Effector CD4-positive, alpha-beta T cell (primary cell): Measurements from ENCODE around the gene PTPRD.
"Not testable (repeated sequence)": the region's sequence is repeated elsewhere in the genome, so short reads cannot be mapped to it uniquely, and the experiment has no call there.

ENCODE experiments used
- DNase-seq: peaks from one replicate; pipeline ENCODE4 v3.0.0-alpha.2; 2020

Gene PTPRD

DNA sequence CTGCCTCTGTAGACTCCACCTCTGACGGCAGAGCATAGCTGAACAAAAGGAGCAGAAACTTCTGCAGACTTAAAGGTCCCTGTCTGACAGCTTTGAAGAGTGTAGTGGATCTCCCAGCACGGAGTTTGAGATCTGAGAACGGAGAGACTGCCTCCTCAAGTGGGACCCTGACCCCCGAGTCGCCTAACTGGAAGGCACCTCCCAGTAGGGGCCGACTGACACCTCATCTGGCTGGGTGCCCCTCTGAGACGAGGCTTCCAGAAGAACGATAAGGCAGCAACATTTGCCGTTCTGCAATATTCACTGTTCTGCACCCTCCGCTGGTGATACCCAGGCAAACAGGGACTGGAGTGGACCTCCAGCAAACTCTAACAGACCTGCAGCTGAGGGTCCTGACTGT lies 1186.3 kb downstream of the PTPRD start:
- not testable (repeated sequence) for DNase-seq

GRCh38 chr9:9412241-9412640 lies 1200.6 kb downstream of the PTPRD start:
- no peak for DNase-seq

GRCh38 chr9:9410736-9411135 lies 1202.1 kb downstream of the PTPRD start:
- no peak for DNase-seq

DNA sequence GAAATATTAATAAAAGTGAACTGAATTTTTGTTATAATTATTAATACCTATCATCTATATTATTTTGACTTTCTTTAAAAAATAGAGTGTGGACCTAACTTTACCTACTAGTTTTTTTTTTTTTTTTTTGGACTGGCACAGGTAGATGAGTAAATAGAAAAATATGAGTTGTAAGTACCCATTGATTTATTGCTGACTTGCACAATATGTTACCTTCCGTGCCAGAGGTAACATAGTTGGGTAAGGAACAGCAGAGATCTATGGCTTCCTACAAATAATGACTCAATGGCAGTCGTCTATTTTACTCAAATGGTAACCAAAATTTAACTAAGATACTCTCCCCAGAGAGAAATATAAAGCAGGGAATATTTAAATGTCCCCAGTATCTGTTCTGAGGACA lies 1212.8 kb downstream of the PTPRD start:
- DNase-seq, result no peak

DNA sequence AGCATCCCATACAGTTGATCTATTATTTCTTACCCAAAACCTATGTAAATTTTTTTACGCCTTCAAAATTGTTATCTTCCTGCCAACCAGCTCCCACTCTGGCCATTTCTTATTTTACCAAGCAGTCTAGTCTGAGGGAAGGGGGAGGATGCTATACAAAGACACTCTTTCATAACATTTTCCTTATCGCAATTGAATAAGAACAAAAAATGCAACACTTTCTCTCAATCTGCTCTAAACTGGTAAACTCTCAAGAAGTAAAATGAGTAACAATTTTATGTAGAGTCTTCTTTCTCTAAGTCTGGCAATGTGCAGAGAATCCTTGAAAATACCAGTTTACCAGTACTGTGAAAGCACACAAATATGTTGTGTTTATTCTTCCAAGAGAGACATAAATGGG lies 1216.3 kb downstream of the PTPRD start:
- DNase-seq, result no peak

GRCh38 chr9:9395539-9395938 lies 1217.3 kb downstream of the PTPRD start:
- no peak for DNase-seq

DNA sequence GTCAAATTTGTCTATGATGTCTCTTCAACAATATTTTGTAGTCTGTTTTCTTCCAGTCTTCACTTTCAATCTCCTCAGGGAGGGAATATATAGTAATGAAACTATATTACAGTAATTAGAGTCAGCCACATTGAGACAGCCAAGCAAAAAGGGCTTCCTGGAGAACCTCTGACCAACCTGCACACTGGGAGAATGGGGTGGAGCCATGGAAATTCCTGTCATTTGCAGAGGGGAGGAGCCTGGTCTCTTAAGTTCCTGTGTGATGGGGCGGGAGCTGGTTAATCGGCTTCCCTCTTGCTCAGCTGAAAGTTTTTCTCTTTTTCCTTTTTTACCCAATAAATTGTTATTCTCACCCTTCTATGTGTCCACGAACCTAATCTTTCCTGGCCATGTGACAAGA lies 1220.0 kb downstream of the PTPRD start:
- no peak for DNase-seq

DNA sequence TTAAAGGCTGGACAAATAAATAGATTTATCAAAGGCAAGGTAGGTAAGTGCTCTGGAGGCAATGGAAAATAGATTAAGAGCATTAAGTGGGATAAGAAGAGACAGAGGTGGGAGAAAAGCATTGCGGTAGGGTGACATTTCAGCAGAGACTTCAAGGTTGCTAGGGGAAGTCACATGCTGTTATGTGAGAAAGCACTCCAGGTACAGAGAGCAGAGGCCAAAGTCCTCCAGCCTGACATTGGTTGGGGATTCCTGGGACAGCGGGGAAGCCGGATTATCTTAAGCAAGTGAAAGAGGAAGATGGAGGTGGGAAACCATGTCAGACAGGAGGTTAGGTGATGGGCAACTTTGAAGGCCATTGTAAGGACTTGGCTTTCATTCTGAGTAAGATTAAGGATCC lies 1222.9 kb downstream of the PTPRD start:
- DNase-seq, result no peak

DNA sequence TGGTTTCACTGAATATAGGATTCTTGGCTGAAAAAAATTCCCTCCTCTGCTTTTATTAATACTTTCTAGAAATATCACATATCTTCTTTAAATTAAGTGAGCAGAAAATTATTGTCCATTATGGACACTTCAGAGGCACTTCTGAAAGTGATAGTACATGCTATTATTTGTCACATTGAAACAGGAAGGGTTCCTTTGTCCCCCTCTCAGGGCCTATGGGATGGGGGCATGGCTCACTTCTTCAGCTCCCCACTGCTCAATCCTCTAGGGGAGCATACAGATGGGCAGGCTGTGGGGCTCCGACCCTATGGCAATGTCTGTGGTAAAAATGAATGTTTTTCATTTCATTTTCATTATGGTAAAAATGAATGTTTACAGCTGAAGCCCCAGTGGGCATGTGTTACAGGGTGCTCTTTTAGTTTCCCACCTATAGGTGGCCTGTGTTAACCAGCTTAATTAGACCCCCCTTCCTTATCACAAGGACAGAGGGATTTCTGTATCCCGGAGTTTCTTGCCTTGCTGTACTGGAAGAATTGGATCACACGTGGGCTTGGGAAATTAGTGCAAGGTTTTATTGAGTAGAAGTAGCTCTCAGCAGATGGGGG lies 1225.2 kb downstream of the PTPRD start:
- DNase-seq, result no peak

DNA sequence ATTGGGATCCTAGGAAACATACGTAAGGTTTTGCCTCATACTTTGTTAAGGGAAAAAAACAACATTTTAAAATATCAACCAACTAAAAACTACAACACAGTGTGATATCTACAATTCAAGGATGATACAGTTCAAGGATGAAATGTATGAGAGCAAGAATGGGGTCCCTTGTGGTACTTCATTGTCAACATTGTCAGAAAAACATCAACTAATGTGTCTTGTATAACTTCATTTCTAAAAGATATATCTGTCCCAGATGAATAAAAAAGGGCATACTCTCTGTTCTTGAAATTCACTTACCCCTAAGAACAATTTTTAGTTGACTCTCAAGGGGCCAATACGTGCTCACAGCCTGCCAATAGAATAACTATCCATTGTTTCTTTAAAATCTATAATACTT lies 1250.5 kb downstream of the PTPRD start:
- no peak for DNase-seq

GRCh38 chr9:9352877-9353481 lies 1259.8 kb downstream of the PTPRD start:
- no peak for DNase-seq

GRCh38 chr9:9341203-9341602 lies 1271.6 kb downstream of the PTPRD start:
- no peak for DNase-seq

GRCh38 chr9:9337129-9337528 lies 1275.7 kb downstream of the PTPRD start:
- no peak for DNase-seq

DNA sequence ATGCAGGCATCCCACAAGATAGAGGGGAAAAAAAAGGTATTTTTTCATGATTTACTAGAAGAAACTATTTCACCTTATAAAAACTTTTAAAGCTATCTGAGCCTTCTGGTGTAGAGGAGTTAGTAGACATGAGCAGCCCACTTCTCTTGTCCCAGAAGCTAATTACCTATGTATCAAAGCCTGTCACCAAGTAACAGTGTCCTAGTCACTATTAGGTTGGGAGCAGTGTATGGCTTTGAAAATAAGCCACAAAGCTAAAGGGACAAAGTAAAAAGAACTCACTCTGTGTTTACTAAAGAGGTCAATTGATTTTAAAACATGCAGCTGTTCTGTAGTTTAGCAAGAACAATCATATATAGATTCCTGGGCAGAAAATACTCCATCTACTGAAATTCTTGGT lies 1286.1 kb downstream of the PTPRD start:
- no peak for DNase-seq

DNA sequence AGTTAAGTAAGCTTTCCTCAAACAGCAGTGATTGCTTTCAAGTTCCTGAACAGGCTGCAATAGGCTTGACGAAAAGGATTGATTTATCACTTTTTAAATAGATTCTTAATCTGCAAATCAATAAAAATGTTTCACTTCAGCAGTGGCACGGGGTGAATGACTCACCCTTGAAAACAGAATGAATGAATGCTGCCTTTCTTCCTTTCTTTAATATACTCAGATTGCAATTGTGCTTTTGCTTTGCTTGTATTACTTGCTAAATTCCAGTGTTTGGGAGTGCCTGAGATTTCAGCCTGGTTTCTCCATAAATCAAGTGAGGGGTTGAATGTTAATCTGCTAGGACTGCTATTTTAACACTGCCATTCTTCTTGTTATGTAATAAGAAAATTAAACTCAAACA lies 1293.8 kb downstream of the PTPRD start:
- no peak for DNase-seq

- not testable (repeated sequence) for DNase-seq
These were observed 1302.1 kb downstream of the PTPRD start for GRCh38 chr9:9310743-9311142.

- DNase-seq, result no peak
These were observed 1307.2 kb downstream of the PTPRD start for GRCh38 chr9:9305600-9305999.

GRCh38 chr9:9299134-9299533 lies 1313.7 kb downstream of the PTPRD start:
- DNase-seq, result no peak

DNA sequence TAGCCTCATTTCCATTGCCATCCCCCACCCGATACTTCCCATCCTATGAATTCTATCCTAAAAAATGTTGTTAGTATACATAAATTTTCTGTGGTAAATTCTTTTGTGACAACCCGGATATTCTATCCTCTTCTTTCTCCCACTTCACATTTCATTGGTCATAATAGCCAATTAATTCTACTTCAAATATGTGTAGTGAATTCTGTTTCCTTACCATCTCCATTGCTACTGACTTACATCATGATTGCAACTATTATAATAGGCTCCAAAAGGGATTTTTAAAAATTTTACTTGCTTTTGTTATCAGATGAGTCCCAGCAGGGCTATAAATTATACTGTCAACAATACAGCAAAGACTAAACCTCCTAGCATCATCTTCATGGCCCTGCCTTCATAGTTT lies 1326.8 kb downstream of the PTPRD start:
- DNase-seq, result no peak

- no peak for DNase-seq
These were observed 1328.6 kb downstream of the PTPRD start for GRCh38 chr9:9284201-9284600.

DNA sequence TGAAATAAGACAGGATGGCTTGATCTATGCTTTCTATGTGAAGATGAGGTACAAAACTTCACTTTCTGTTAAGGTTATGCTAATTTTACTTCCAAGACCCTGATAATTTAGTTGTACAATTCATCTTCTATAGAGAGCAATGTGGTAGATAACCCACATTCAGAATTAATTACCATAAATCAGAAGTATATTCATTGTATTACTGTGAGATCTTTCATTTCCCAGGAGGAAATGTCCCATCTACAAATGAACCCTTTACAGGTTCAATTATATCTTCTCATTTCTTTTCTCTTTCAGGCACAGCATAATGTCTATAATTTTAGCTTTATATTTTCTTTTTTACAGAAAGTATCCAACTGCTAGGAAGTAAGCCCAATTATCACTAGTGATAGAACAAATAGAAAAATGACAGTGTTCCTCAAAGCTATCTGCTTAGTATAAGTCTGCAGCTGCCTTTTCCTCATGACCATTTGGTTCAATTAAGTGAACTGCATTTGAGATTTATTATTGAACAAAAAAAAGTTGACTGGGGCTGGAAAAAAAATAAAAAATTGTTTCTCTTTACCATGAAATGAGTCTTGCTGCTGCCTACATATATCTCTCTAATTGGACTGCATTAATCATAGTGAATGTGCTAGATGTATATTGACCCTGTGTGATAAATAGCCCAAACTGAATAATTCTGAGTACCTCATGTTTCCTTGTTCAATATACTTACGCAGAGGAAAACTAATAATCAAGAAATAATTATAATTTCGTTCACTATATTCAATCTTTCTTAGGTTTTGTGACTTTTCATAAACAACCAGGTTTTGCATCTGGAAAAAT lies 1329.4 kb downstream of the PTPRD start:
- no peak for DNase-seq

DNA sequence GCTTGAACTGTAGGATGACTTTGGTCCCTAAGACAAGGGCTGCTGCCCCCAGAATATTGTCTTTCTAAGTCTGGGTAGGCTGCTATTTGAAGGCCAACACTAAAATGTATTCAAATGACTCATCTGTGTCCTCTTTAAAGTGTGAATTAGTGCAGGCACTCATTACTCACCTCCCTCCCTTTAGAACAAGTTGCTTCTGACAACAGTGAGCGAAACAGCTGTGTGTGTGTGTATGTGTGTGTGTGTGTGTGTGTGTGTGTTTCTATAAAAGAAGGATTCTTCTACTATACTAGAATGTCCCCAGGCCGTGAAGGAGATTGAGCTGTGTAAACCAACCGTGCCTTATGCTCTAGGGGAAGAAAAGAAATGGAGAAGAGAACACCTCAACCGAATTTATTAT lies 1337.2 kb downstream of the PTPRD start:
- no peak for DNase-seq

DNA sequence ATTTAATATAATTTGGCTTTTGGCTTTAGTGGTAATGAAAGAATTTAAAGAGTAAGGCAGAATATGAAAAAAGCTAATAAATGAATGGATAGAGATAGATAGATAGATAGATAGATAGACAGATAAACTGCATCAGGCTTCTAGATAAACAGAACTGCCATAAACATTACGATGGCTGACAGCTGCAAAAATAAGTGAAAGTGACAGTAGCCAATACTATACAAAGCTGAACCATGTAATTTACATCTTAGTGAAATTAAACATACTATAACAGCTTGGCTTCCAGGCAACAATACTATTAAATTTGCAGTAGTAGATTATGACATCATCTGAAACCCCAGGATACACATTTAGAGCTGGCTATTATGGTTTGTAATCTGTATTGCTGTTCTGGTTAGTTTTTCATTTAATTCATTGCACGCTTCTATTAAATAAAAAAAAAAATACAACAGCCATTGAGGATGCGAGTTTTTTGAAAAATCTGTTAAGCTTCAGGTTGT lies 1354.8 kb downstream of the PTPRD start:
- DNase-seq, result no peak

GRCh38 chr9:9246726-9247125 lies 1366.1 kb downstream of the PTPRD start:
- DNase-seq, result no peak
